Gastrocnemius medialis (tissue), 4 donors: ENCODE results near the gene CNKSR2. TPM values are rescaled to one million over a fixed set of nuclear protein-coding genes. Genes with fewer than 3 reads are reported as not detected.

ENCODE experiments used
- ATAC-seq, 2 donors: fragments of 150-250 bp; one replicate each; pipeline ENCODE4 v1.9.1; 2016
- DNase-seq, 2 donors: peaks; one replicate each; pipeline ENCODE4 v3.0.0-alpha.2; 2019
- H3K27ac ChIP-seq, 4 donors: fragments of 200-600 bp; sonication (generic); 1 replicate in 1 of 4; 2 replicates in 3 of 4; pipeline ENCODE4 v1.5.1; 2016 to 2018; ENCODE audit warnings: mild to moderate bottlenecking in 2 of 4, moderate library complexity in 1 of 4
- H3K27me3 ChIP-seq, 3 donors: fragments of 200-600 bp; sonication (generic) in 2 of 3; 1 replicate in 1 of 3; 2 replicates in 2 of 3; pipeline versions ENCODE4 v1.5.1 to v1.6.0; 2016 to 2019; ENCODE audit warnings: mild to moderate bottlenecking in 1 of 3, moderate library complexity in 1 of 3
- H3K36me3 ChIP-seq, 2 donors: fragments of 200-600 bp; sonication (generic) in 1 of 2; one replicate each; pipeline ENCODE4 v1.5.1; 2017 to 2018
- H3K4me1 ChIP-seq, 2 donors: fragments of 200-600 bp; sonication (generic) in 1 of 2; one replicate each; pipeline ENCODE4 v1.5.1; 2016 to 2017; ENCODE audit warnings: mild to moderate bottlenecking in 2 of 2
- H3K4me3 ChIP-seq, 4 donors: fragments of 200-600 bp; sonication (generic) in 3 of 4; 1 replicate in 1 of 4; 2 replicates in 3 of 4; pipeline ENCODE4 v1.5.1; 2016 to 2019; ENCODE audit warnings: mild to moderate bottlenecking in 2 of 4
- H3K9me3 ChIP-seq, 3 donors: fragments of 200-600 bp; sonication (generic) in 2 of 3; 1 replicate in 1 of 3; 2 replicates in 2 of 3; pipeline ENCODE4 v1.5.1; 2016 to 2019
- CTCF ChIP-seq, 5 experiments: fragments of 450-650 bp in 3 of 5; fragments of 200-600 bp in 2 of 5; sonication (generic) in 2 of 5; IDR thresholded peaks in 4 of 5; conservative IDR thresholded peaks in 1 of 5; 1 replicate in 4 of 5; 2 replicates in 1 of 5; pipeline ENCODE4 v1.5.1; 2016 to 2019; ENCODE audit warnings: antibody characterized with exemption in 5 of 5, mild to moderate bottlenecking in 3 of 5, moderate library complexity in 3 of 5
- POLR2A ChIP-seq, 2 donors: fragments of 450-650 bp; IDR thresholded peaks; one replicate each; pipeline ENCODE4 v1.6.1; 2017; ENCODE audit warnings: antibody characterized with exemption in 2 of 2, mild to moderate bottlenecking in 2 of 2, moderate library complexity in 2 of 2
- in situ Hi-C, 4 donors: fragments of 200-750 bp; cut with MboI; loops; one replicate each; pipeline versions ENCODE4 v1.15.0 to v1.8.0; 2017; ENCODE audit warnings: low sequenced_read_pairs in 4 of 4
- intact Hi-C: fragments of 100-400 bp; cut with DNase I; formaldehyde crosslinking; loops from one replicate; pipeline ENCODE4 v1.15.1; 2023; ENCODE audit warnings: low total_unique reads
- total RNA-seq, 4 donors: library from RNA; depleted of rRNA; stranded (reverse); fragments of >200 nt; gene quantifications; one replicate each; pipeline versions ENCODE4 v1.1.0 to v1.2.3, GENCODE V29; 2016

The CNKSR2 gene
- total RNA-seq, 4 donors from 2014 or later = 0.44 to 8.7 (median 3.0) TPM

GRCh38 chrX:21559417-21559816, 185.2 kb downstream of the CNKSR2 start:
- TF ChIP-seq POLR2A (IDR thresholded peaks at IDR 0.05) (no peak), CTCF (IDR thresholded peaks at IDR 0.05 in 4 of 5, conservative IDR thresholded peaks at IDR 0.05 in 1 of 5) (no peak)
- Histone ChIP-seq H3K4me1 (no peaks in the 10 kb centered on the region), H3K36me3 (no peaks in the 10 kb centered on the region), H3K27me3 (no peaks in the 10 kb centered on the region), H3K4me3 (no peak overlapping the region), H3K27ac (no peak overlapping the region), H3K9me3 (no peaks in the 10 kb centered on the region)
- DNase-seq (no peak), ATAC-seq (no peak)
- in situ Hi-C loops (no loop called here), intact Hi-C loops (no loop called here)

- no peaks in the 10 kb centered on the region for H3K36me3 ChIP-seq
- ATAC-seq (no peak), DNase-seq (no peak)
- H3K4me1 ChIP-seq = no peaks in the 10 kb centered on the region
- in situ Hi-C loops = no loop called here
- H3K27me3 ChIP-seq = no peaks in the 10 kb centered on the region
- H3K4me3 ChIP-seq = no peak overlapping the region
- no peaks in the 10 kb centered on the region for H3K9me3 ChIP-seq
- no peak overlapping the region for H3K27ac ChIP-seq
- no peak for TF ChIP-seq CTCF (IDR thresholded peaks at IDR 0.05 in 4 of 5, conservative IDR thresholded peaks at IDR 0.05 in 1 of 5)
- TF ChIP-seq POLR2A (IDR thresholded peaks at IDR 0.05) = no peak
- intact Hi-C loops = no loop called here
Measured at GRCh38 chrX:21565025-21565424, 190.8 kb downstream of the CNKSR2 start.

- Histone ChIP-seq H3K9me3 (no peaks in the 10 kb centered on the region), H3K27ac (no peak overlapping the region), H3K4me1 (no peaks in the 10 kb centered on the region), H3K36me3 (no peaks in the 10 kb centered on the region), H3K27me3 (no peaks in the 10 kb centered on the region), H3K4me3 (no peak overlapping the region)
- TF ChIP-seq POLR2A (IDR thresholded peaks at IDR 0.05) (no peak), CTCF (IDR thresholded peaks at IDR 0.05 in 4 of 5, conservative IDR thresholded peaks at IDR 0.05 in 1 of 5) (no peak)
- ATAC-seq (no peak), DNase-seq (no peak)
- intact Hi-C loops (no loop called here), in situ Hi-C loops (no loop called here)
Measured at GRCh38 chrX:21574793-21575192, 200.6 kb downstream of the CNKSR2 start.

- ATAC-seq (no peak), DNase-seq (no peak)
- H3K4me3 ChIP-seq = no peak overlapping the region
- intact Hi-C loops = no loop called here
- H3K36me3 ChIP-seq = no peaks in the 10 kb centered on the region
- H3K27me3 ChIP-seq = no peaks in the 10 kb centered on the region
- TF ChIP-seq CTCF (IDR thresholded peaks at IDR 0.05 in 4 of 5, conservative IDR thresholded peaks at IDR 0.05 in 1 of 5) (no peak), POLR2A (IDR thresholded peaks at IDR 0.05) (no peak)
- H3K4me1 ChIP-seq = no peaks in the 10 kb centered on the region
- in situ Hi-C loops = no loop called here
- no peak overlapping the region for H3K27ac ChIP-seq
- H3K9me3 ChIP-seq = no peaks in the 10 kb centered on the region
Measured at GRCh38 chrX:21581479-21581878, 207.3 kb downstream of the CNKSR2 start.

GRCh38 chrX:21586001-21586400, 211.8 kb downstream of the CNKSR2 start:
- H3K4me1 ChIP-seq = no peaks in the 10 kb centered on the region
- H3K4me3 ChIP-seq = no peak overlapping the region
- intact Hi-C loops (no loop called here), in situ Hi-C loops (no loop called here)
- DNase-seq = no peak
- no peak for ATAC-seq
- TF ChIP-seq POLR2A (IDR thresholded peaks at IDR 0.05) = no peak
- TF ChIP-seq CTCF (IDR thresholded peaks at IDR 0.05 in 4 of 5, conservative IDR thresholded peaks at IDR 0.05 in 1 of 5) = no peak
- no peaks in the 10 kb centered on the region for H3K36me3 ChIP-seq
- no peak overlapping the region for H3K27ac ChIP-seq
- no peaks in the 10 kb centered on the region for H3K27me3 ChIP-seq
- peaks cover 0 to 6% (median 0%) of the 10 kb centered on the region in 3 donors for H3K9me3 ChIP-seq
